Fibroblast of mammary gland (primary cell): ENCODE measurements around the gene EFCAB14.

ENCODE experiments used
- DNase-seq: peaks from one replicate; pipeline ENCODE4 v3.0.0-alpha.2; 2010; ENCODE audit warnings: low read depth
- H3K4me3 ChIP-seq: 2 replicates; pipeline ENCODE4 v1.5.1; 2011; ENCODE audit warnings: low read depth, mild to moderate bottlenecking, low read length, moderate library complexity; ENCODE audit not compliant: control insufficient read depth
- CTCF ChIP-seq: conservative IDR thresholded peaks from 2 replicates; pipeline ENCODE4 v1.5.1; 2011; ENCODE audit warnings: low read depth, low read length, inconsistent platforms; ENCODE audit not compliant: control insufficient read depth, insufficient read depth

Gene EFCAB14

GRCh38 chr1:46686255-46686654, 32.7 kb downstream of the EFCAB14 start:
- TF ChIP-seq CTCF: no peak
- no peak for DNase-seq
- no peak overlapping the region for H3K4me3 ChIP-seq

GRCh38 chr1:46684670-46685069, 34.2 kb downstream of the EFCAB14 start:
- no peak overlapping the region for H3K4me3 ChIP-seq
- DNase-seq: no peak
- TF ChIP-seq CTCF: no peak

- no peak for TF ChIP-seq CTCF
- H3K4me3 ChIP-seq: no peak overlapping the region
- no peak for DNase-seq
Measured at GRCh38 chr1:46682064-46682463, 36.9 kb downstream of the EFCAB14 start.

- TF ChIP-seq CTCF: no peak
- no peak for DNase-seq
- H3K4me3 ChIP-seq: no peak overlapping the region
Measured at GRCh38 chr1:46681333-46682034, 37.4 kb downstream of the EFCAB14 start.

GRCh38 chr1:46679789-46680573, 38.9 kb downstream of the EFCAB14 start:
- DNase-seq: no peak
- TF ChIP-seq CTCF: no peak
- H3K4me3 ChIP-seq: no peak overlapping the region

- no peak for DNase-seq
- no peak for TF ChIP-seq CTCF
- no peak overlapping the region for H3K4me3 ChIP-seq
Measured at GRCh38 chr1:46677339-46677738, 41.6 kb downstream of the EFCAB14 start.
